Nephron (organoid): ENCODE measurements around the gene PYY.

Experiments used
- H3K27ac Mint-ChIP-seq, 3 experiments: 2 replicates each; pipeline ENCODE4 v1.8.0; 2020; ENCODE audit warnings: mixed read lengths in 3 of 3, mild to moderate bottlenecking in 2 of 3, moderate library complexity in 1 of 3
- H3K27me3 Mint-ChIP-seq: 2 replicates; pipeline ENCODE4 v1.8.0; 2021; ENCODE audit warnings: low read depth, mild to moderate bottlenecking, moderate library complexity, mixed read lengths
- H3K36me3 Mint-ChIP-seq: 2 replicates; pipeline ENCODE4 v1.8.0; 2020; ENCODE audit warnings: low read depth, mixed read lengths
- H3K4me1 Mint-ChIP-seq: 2 replicates; pipeline ENCODE4 v1.8.0; 2020; ENCODE audit warnings: mixed read lengths
- H3K4me3 Mint-ChIP-seq, 3 experiments: 2 replicates each; pipeline ENCODE4 v1.8.0; 2020; ENCODE audit warnings: mild to moderate bottlenecking in 3 of 3, mixed read lengths in 3 of 3, moderate library complexity in 2 of 3
- H3K9me3 Mint-ChIP-seq: 2 replicates; pipeline ENCODE4 v1.8.0; 2020; ENCODE audit warnings: mixed read lengths
- CTCF ChIP-seq, 3 experiments: fragments of 200-600 bp; sonication (generic); IDR thresholded peaks; one replicate each; pipeline ENCODE4 v1.5.0; 2021; ENCODE audit warnings: antibody characterized with exemption in 3 of 3; ENCODE audit not compliant: unreplicated experiment in 3 of 3

Gene PYY

DNA sequence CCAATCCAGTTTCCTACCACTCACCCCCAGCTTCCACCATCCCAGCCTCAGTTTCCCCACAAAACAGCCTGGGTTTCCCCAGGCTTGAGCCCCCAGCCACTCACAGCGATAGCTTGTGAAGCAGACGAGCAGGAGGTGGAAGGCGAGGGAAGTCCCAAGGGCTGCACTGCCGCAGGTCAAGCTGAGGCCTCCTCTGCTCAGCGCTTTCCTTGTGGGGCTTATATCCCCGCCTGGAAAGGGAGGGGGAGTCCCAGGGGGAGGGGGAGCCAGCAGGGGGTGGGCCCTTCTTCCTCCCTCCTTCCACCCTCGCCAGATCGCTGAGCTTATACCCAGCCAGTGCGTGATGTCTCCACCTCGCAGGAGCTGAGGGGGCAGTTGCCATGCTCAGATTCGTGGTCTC, at the start of gene PYY:
PYY (minus strand) TSS at position 195 of the 400 bp plus-strand sequence. CDS start 457 bp downstream, outside the sequence.
- Mint-ChIP-seq H3K36me3 (no peaks in the 10 kb centered on the region), H3K4me1 (peaks cover 8% of the 10 kb centered on the region), H3K9me3 (no peaks in the 10 kb centered on the region), H3K27ac (no peak within 1 kb of the TSS), H3K4me3 (peak within 1 kb of the TSS; percentile 51 to 72 (median 55)), H3K27me3 (peaks cover 86% of the 10 kb centered on the region)
- no peak for TF ChIP-seq CTCF (IDR thresholded peaks at IDR 0.05; ENCODE audit: unreplicated experiment in 3 of 3)

DNA sequence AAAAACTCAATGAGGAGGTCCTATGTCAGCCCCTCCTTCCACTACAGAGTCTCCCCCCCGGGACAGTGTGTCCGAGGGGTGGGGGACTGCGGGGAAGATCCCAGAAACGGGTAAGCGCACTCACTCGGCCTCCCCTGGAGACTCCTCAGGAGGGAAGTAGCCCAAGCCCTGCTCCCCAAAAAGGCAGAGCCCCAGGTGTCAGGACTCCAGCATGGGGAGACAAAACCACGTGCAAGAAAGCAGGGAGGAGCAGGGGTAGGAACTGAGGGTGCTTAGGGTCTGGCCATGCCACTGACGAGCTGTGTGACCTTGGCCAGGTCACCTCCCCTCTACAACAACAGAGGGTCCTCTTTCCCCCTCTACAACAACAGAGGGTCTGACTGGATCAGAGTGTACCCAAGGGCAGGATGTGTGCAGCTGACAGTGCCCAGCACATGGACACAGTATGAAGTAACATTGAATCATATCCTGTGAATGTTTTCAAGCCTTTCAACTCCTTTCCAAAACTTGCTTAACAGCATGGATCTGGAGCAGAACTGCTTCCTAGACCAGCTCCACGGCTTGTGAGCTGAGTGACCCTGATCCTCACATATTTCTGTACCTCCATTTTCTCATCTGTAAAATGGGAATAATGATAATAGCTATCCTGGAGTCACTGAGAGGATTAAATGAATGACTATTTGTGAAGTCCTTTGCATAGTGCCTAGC, 48.6 kb upstream of the PYY start:
- no peak for TF ChIP-seq CTCF (IDR thresholded peaks at IDR 0.05; ENCODE audit: unreplicated experiment in 3 of 3)
- Mint-ChIP-seq H3K4me3 (no peak overlapping the region), H3K27me3 (peaks cover 78% of the 10 kb centered on the region), H3K4me1 (peaks cover 5% of the 10 kb centered on the region), H3K27ac (no peak overlapping the region), H3K9me3 (no peaks in the 10 kb centered on the region), H3K36me3 (no peaks in the 10 kb centered on the region)

DNA sequence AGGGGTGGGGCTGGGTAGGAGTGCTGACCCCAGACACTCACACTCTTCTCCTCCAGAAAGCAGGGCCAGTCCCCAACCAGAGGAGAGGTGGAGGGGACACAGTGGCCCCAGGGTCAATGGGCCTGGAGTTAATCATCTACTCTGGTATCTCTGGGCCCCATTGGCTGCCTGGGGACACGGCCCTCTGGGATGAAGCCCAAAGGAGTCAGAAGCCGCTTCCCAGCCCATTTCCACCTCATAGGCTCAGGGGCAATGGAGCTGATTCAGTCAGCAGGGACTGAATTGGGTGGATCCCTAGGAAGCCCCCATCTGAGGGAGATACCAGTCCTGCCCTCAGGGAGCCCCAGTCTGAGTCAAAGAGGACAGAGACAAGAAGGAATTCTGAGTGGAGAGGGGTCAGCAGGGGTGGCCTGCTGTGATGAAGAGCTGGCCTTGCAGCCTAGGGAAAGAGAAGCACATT, 47.8 kb upstream of the PYY start:
- no peak for TF ChIP-seq CTCF (IDR thresholded peaks at IDR 0.05; ENCODE audit: unreplicated experiment in 3 of 3)

GRCh38 chr17:44000871-44001460, 47.2 kb upstream of the PYY start:
- no peak for TF ChIP-seq CTCF (IDR thresholded peaks at IDR 0.05; ENCODE audit: unreplicated experiment in 3 of 3)
- H3K9me3 Mint-ChIP-seq, result no peaks in the 10 kb centered on the region
- H3K27ac Mint-ChIP-seq, result no peak overlapping the region
- no peak overlapping the region for H3K4me3 Mint-ChIP-seq
- H3K27me3 Mint-ChIP-seq, result peaks cover 68% of the 10 kb centered on the region
- H3K36me3 Mint-ChIP-seq, result no peaks in the 10 kb centered on the region
- H3K4me1 Mint-ChIP-seq, result peaks cover under 1% of the 10 kb centered on the region

More for the DNA sequence above, 47.8 kb upstream of the PYY start:
- H3K4me1 Mint-ChIP-seq, result peaks cover 5% of the 10 kb centered on the region
- H3K27me3 Mint-ChIP-seq, result peaks cover 70% of the 10 kb centered on the region
- no peaks in the 10 kb centered on the region for H3K36me3 Mint-ChIP-seq
- no peaks in the 10 kb centered on the region for H3K9me3 Mint-ChIP-seq
- no peak overlapping the region for H3K27ac Mint-ChIP-seq
- peak overlapping the region in 1 of 3 experiments; percentile 8 for H3K4me3 Mint-ChIP-seq

DNA sequence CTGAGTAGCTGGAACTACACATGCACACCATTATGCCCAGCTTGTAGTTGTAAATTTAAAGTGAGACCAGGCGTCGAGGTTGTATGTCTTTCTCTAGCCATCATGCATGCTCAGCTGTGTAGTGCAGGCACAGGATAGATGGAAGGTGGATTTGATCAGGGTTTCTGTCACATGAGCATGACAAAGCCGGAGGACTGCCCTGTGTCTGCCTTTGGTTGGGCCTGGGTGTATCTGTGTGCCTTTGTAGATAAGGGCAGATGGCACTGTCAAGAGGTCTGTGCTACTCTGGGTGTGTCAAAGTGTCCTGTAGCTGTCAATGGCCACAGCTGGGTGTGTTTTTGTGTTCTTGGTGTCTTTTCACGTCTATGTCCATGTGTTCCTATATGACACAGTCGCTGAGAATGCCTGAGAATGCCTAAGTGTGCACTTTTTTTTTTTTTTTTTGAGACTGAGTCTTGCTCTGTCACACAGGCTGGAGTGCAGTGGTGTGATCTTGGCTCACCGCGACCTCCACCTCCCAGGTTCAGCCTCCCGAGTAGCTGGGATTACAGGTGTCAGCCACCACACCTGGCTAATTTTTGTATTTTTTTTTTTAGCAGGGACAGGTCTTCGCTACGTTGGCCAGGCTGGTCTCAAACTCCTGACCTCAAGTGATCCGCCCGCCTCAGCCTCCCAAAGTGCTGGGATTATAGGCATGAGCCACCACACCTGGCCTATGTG, 46.6 kb upstream of the PYY start:
- no peaks in the 10 kb centered on the region for H3K4me1 Mint-ChIP-seq
- no peak overlapping the region for H3K4me3 Mint-ChIP-seq
- no peak overlapping the region for H3K27ac Mint-ChIP-seq
- no peaks in the 10 kb centered on the region for H3K9me3 Mint-ChIP-seq
- no peak for TF ChIP-seq CTCF (IDR thresholded peaks at IDR 0.05; ENCODE audit: unreplicated experiment in 3 of 3)
- H3K27me3 Mint-ChIP-seq, result peaks cover 68% of the 10 kb centered on the region
- no peaks in the 10 kb centered on the region for H3K36me3 Mint-ChIP-seq
